Measurements from ENCODE around the gene PDZD8.

PDZD8 gene

DNA sequence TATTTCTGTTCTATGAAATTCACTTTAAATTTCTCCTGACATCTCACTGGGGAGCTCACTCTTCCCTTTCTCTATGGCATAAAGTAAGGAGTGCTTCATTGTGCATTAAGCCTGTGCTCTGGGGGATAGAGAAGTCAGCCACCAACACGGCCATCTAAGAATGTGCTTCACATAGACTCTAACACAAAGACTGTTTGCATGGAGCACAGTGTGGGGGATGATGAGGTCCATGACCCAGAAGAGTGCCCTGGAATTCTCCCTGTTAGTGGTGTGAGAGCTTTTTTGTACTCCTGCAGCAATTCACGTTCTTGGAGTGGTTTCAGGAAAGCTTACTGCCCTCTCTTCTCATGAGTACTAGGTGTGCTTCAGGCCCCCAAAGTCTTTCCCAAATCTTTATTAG, 43.9 kb upstream of the PDZD8 start:
- no peak overlapping the region for H3K4me3 ChIP-seq (replicated peaks; ENCODE audit: low read depth, low read length)
- DNase-seq (ENCODE audit: extremely low read depth, insufficient read length): no peak
- no peak for TF ChIP-seq CTCF (IDR thresholded peaks at IDR 0.05; ENCODE audit: insufficient read depth, low read length, poor library complexity, severe bottlenecking)
- no peaks in the 10 kb centered on the region for H3K36me3 ChIP-seq (ENCODE audit: control insufficient read depth, insufficient read depth, low read length)
- no peaks in the 10 kb centered on the region; the same call in 1 of the 2 replicates for H3K27me3 ChIP-seq (replicated peaks; ENCODE audit: control insufficient read depth, insufficient read depth, low read length)

- no peaks in the 10 kb centered on the region for H3K36me3 ChIP-seq (ENCODE audit: control insufficient read depth, insufficient read depth, low read length)
- no peak for DNase-seq (ENCODE audit: extremely low read depth, insufficient read length)
- no peaks in the 10 kb centered on the region; the same call in 1 of the 2 replicates for H3K27me3 ChIP-seq (replicated peaks; ENCODE audit: control insufficient read depth, insufficient read depth, low read length)
- no peak for TF ChIP-seq CTCF (IDR thresholded peaks at IDR 0.05; ENCODE audit: insufficient read depth, low read length, poor library complexity, severe bottlenecking)
- H3K4me3 ChIP-seq (replicated peaks; ENCODE audit: low read depth, low read length): no peak overlapping the region
These were observed 42.9 kb upstream of the PDZD8 start for GRCh38 chr10:117418121-117418520.

- no peak for TF ChIP-seq CTCF (IDR thresholded peaks at IDR 0.05; ENCODE audit: insufficient read depth, low read length, poor library complexity, severe bottlenecking)
- DNase-seq (ENCODE audit: extremely low read depth, insufficient read length): no peak
These were observed 42.0 kb upstream of the PDZD8 start for GRCh38 chr10:117417196-117417595.

DNA sequence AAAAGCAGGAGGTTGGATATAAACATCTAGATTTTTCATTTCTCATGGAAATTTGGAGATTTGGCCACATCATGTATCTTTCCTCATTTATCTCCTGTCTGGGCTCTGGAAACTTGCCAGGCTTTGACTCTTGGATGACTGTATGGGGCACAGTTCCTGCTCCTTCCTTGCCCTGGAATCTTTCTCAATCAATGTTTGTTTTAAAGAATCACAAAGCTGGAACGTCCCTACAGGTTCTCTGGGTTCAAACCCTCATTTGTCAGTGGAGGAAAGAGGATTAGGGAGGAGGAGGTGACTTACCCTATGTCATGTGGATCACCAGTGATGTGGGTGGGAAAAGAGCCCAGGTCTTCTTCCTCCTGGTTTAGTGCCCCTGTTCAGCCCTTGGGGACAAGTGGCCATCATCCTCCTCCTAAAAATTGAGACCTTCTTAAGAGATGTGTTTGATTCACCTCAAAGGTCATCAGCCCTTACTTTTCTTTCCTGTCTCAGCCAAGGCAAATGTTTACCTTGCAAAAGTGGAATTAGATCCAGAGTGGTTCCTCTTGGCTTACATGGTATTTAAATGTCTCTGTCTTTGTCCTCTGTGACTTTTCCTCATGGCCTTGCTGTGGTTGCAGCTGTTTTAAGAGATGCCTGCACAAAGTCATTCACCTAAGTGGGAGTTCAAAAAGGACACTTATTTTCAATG, 38.8 kb upstream of the PDZD8 start:
- H3K4me3 ChIP-seq (replicated peaks; ENCODE audit: low read depth, low read length): no peak overlapping the region
- TF ChIP-seq CTCF (IDR thresholded peaks at IDR 0.05; ENCODE audit: insufficient read depth, low read length, poor library complexity, severe bottlenecking): no peak
- H3K27me3 ChIP-seq (replicated peaks; ENCODE audit: control insufficient read depth, insufficient read depth, low read length): no peaks in the 10 kb centered on the region; the same call in none of the 2 replicates
- no peak for DNase-seq (ENCODE audit: extremely low read depth, insufficient read length)
- H3K36me3 ChIP-seq (ENCODE audit: control insufficient read depth, insufficient read depth, low read length): no peaks in the 10 kb centered on the region

More at GRCh38 chr10:117417196-117417595, 42.0 kb upstream of the PDZD8 start:
- Histone ChIP-seq H3K36me3 (ENCODE audit: control insufficient read depth, insufficient read depth, low read length) (no peaks in the 10 kb centered on the region), H3K27me3 (replicated peaks; ENCODE audit: control insufficient read depth, insufficient read depth, low read length) (no peaks in the 10 kb centered on the region; the same call in none of the 2 replicates), H3K4me3 (replicated peaks; ENCODE audit: low read depth, low read length) (no peak overlapping the region)

- no peak for TF ChIP-seq CTCF (IDR thresholded peaks at IDR 0.05; ENCODE audit: insufficient read depth, low read length, poor library complexity, severe bottlenecking)
- Histone ChIP-seq H3K36me3 (ENCODE audit: control insufficient read depth, insufficient read depth, low read length) (no peaks in the 10 kb centered on the region), H3K27me3 (replicated peaks; ENCODE audit: control insufficient read depth, insufficient read depth, low read length) (no peaks in the 10 kb centered on the region; the same call in none of the 2 replicates), H3K4me3 (replicated peaks; ENCODE audit: low read depth, low read length) (no peak overlapping the region)
- DNase-seq (ENCODE audit: extremely low read depth, insufficient read length): no peak
These were observed 37.3 kb upstream of the PDZD8 start for GRCh38 chr10:117412469-117413010.

Data from GM06990 (cell line).